LNCaP clone FGC (cell line): Measurements from ENCODE around the gene RPL10A.
"Not testable (repeated sequence)": the region's sequence is repeated elsewhere in the genome, so short reads cannot be mapped to it uniquely, and the experiment has no call there.

Experiments used
- DNase-seq: peaks from one replicate; pipeline ENCODE4 v3.0.0-alpha.2; 2011; ENCODE audit warnings: low read depth
- H3K4me3 ChIP-seq: 2 replicates; pipeline ENCODE4 v1.5.1; 2011; ENCODE audit warnings: mild to moderate bottlenecking, low read depth, low read length, control low read depth
- TF ChIP-seq, protein P1 (sequence below): IDR thresholded peaks from 2 replicates; pipeline ENCODE4 v1.5.1; 2012; ENCODE audit warnings: mild to moderate bottlenecking; ENCODE audit not compliant: control insufficient read depth, insufficient read depth; ENCODE audit errors: extremely low read depth

RPL10A gene

DNA sequence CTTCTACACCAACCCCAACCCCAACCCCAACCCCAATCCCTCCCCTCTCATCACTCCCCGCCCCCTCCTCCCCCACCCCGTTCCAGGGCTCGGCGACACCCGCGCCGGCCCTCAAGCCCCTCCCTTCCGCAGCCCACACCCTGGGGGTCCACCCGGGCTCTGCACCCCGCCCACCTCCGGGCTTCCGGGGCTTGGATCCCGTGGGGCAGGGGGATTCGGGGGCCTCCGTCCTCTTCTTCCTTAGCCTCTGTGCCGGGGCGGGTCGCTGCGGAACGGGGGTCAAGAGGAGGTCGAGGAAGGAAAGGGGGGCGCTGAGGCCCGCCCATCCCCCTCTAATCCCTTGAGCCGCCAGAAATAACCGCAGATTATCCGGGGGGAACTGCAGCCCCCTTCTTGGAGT lies 43.8 kb downstream of the RPL10A start:
- TF ChIP-seq, protein P1, sequence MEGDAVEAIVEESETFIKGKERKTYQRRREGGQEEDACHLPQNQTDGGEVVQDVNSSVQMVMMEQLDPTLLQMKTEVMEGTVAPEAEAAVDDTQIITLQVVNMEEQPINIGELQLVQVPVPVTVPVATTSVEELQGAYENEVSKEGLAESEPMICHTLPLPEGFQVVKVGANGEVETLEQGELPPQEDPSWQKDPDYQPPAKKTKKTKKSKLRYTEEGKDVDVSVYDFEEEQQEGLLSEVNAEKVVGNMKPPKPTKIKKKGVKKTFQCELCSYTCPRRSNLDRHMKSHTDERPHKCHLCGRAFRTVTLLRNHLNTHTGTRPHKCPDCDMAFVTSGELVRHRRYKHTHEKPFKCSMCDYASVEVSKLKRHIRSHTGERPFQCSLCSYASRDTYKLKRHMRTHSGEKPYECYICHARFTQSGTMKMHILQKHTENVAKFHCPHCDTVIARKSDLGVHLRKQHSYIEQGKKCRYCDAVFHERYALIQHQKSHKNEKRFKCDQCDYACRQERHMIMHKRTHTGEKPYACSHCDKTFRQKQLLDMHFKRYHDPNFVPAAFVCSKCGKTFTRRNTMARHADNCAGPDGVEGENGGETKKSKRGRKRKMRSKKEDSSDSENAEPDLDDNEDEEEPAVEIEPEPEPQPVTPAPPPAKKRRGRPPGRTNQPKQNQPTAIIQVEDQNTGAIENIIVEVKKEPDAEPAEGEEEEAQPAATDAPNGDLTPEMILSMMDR: no peak
- H3K4me3 ChIP-seq: no peak overlapping the region
- no peak for DNase-seq

DNA sequence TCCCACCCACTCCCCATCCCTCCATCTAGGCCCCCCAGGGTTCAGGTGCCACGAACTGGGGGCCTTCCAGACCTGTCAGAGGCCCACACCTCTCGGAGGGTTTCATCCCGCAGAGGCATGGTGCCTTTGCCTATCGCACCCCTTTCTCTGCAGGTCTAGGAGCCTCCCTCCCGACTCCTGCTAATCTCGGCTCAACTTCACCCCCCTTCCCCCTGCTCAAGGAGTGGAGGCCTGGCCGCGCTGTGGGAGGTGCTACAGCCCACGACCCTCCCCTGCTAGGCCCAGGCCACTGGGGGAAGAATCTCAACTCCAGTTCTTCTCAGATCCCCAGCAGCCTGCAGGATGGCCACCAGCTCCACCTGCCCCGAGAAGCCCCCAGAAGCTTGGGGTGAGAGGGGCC lies 44.5 kb downstream of the RPL10A start, which contains the start of gene TULP1:
Gene TULP1, minus strand, starts transcription at position 157 of the 400 bp plus-strand sequence. Its CDS starts 38 bp downstream, at position 119.
- no peak for DNase-seq
- TF ChIP-seq, protein P1: no peak
- H3K4me3 ChIP-seq: no peak within 1 kb of the TSS

DNA sequence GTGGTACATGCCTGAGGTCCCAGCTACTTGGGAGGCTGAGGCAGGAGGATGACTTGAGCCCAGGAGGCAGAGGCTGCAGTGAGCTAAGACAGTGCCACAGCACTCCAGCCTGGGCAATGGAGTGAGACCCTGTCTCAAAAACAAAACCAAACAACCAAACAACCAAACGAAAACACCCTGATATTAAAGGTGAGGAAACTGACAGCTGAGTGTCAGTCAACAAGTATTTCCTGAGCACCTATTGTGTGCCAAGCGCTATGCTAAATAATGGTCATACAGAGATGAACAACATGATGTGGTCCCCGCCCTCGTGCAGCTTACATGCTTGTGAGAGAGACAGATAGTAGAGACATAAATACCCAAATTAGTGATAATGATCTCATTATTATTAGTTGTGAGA lies 46.4 kb downstream of the RPL10A start:
- no peak for DNase-seq
- H3K4me3 ChIP-seq: no peak overlapping the region
- TF ChIP-seq, protein P1: no peak

DNA sequence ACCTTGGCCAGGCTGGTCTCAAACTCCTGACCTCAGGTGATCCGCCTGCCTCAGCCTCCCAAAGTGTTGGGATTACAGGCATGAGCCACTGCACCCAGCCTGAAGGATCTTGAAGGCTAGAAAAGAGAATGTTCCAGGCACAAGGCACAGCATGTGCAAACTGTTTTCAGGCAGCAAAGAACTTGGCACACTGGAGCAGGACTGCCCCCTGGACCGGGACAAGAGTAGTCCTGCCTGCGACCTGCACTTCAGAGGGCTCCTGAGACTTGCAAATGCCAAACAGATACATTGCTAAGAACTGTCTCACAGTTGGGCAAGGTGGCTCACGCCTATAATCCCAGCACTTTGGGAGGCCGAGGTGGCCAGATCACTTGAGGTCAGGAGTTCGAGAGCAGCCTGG lies 47.7 kb downstream of the RPL10A start:
- DNase-seq, H3K4me3 ChIP-seq: not testable (repeated sequence)

DNA sequence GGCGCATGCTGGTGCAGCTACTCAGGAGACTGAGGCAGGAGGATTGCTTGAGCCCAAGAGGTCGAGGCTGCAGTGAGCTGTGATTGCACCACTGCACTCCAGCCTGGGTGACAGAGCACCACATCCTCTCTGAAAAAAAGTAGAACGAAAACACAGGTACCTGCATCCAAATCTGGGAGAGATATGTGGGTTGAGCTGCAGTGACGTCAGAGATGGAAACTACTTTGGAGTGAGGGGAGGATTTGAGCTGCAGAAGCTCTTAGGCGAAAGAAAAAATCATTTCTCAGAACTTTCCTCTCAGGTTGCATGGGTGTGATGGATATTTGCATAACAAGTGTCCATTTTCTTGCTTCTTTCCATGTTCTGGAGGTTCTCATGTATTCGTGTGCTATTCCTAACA lies 48.5 kb downstream of the RPL10A start:
- no peak for DNase-seq
- TF ChIP-seq, protein P1: no peak
- H3K4me3 ChIP-seq: no peak overlapping the region

DNA sequence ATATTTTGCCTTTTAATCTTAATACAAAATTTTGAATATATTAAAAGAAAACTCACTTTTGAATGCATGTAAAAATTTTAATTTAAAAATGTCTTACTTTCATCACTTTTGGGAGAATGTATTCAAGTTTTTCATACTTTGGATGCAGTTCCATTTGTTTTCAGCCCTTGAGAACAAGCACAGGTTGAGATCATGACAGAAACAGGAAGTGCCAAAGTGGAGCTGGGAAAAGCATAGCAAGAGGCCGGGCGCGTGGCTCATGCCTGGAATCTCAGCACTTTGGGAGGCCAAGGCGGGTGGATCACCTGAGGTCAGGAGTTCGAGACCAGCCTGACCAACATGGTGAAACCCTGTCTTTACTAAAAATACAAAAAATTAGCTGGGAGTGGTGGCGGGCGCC lies 49.8 kb downstream of the RPL10A start:
- not testable (repeated sequence) for H3K4me3 ChIP-seq, DNase-seq

DNA sequence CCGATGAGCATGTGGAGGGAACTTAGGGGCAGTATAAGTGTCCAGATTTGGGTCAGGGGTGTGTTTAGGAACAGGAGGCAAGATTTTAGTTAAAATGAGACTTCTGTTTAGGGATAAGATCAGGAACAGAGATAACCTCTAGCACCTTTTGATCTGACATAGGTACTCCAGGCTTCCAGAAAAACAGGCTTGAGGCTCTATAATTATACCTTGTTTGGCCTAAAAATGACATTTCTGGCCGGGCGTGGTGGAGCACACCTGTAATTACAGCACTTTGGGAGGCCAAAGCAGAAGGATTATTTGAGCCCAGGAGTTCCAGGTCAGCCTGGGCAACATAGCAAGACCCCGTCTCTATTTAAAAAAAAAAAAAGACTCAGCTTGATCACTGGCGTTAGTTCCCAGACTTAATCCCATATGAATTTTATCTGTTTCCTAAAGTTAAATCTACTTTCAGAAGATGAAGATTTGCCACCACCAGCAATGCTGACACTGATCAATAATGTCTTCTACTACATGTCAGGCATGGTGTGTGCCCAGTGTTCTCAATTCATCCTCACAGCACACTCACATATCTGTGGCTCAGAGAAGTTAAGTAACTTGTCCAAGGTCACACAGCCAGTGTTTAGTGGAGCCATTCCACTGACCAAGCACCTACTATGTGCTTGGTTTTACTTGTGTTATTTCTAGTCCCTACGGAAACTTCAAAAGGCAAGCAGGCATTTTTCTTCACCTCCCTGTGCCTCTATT lies 50.5 kb downstream of the RPL10A start:
- TF ChIP-seq, protein P1: no peak
- H3K4me3 ChIP-seq: no peak overlapping the region
- no peak for DNase-seq

DNA sequence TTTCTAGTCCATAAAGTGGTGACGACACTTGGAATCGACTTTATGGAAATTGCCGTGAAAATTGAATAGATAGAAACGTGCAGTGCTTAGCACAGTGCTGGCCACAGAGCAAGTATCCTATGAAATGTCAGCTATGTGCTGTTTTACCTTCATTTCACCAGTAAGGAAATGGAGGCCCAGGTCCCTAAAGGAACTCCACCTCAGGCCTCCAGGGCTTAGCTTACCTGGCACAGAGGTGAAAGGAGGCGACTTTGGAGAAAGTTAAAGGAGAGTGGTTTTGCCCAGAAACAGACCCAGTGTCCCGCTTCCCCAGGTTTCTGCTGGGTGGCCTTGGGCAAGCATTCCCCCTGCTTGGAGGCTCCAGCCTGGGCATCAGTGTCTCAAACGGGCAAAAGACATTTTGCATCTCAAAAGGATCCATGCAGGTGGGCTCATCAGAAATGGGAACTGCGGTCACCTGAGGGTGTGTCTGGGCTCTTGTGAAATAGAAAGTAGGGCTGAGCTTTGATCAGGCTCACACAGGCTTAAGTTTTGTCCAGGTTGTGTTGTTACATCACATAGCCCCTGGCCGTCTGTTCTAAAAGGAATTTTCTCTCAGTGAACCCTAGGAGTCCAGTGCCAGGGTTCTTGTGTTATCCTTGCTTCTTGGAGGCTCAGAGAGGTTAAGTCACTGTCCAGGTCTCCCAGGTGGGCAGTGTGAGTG lies 51.3 kb downstream of the RPL10A start:
- no peak for DNase-seq
- TF ChIP-seq, protein P1: no peak
- no peak overlapping the region for H3K4me3 ChIP-seq
